ENCODE measurements around the gene AHDC1.

AHDC1 gene

GRCh38 chr1:27598295-27598687 lies 5.7 kb downstream of the AHDC1 start:
- peak; percentile 37 to 73 for DNase-seq

GRCh38 chr1:27597516-27598294 lies 6.2 kb downstream of the AHDC1 start:
- DNase-seq: peak in 1 of 2 experiments; percentile 37

GRCh38 chr1:27596986-27597385 lies 7.0 kb downstream of the AHDC1 start:
- no peak for DNase-seq

GRCh38 chr1:27596261-27596660 lies 7.7 kb downstream of the AHDC1 start:
- DNase-seq: no peak

GRCh38 chr1:27595597-27595996 lies 8.3 kb downstream of the AHDC1 start:
- no peak for DNase-seq

- DNase-seq: no peak
Observed at GRCh38 chr1:27594564-27595510, 9.1 kb downstream of the AHDC1 start.

- peak; percentile 38 to 78 for DNase-seq
Observed at GRCh38 chr1:27593678-27594563, 10.0 kb downstream of the AHDC1 start.

GRCh38 chr1:27592931-27593677 lies 10.8 kb downstream of the AHDC1 start:
- peak; percentile 23 to 34 for DNase-seq

- DNase-seq: peak; percentile 25 to 54
Observed at GRCh38 chr1:27592232-27592930, 11.6 kb downstream of the AHDC1 start.

GRCh38 chr1:27591622-27592021 lies 12.3 kb downstream of the AHDC1 start:
- no peak for DNase-seq

- no peak for DNase-seq
Observed at GRCh38 chr1:27590917-27591508, 12.9 kb downstream of the AHDC1 start.

GRCh38 chr1:27589841-27590426 lies 14.0 kb downstream of the AHDC1 start:
- no peak for DNase-seq

- DNase-seq: no peak
Observed at GRCh38 chr1:27589441-27589840, 14.5 kb downstream of the AHDC1 start.

- DNase-seq: no peak
Observed at GRCh38 chr1:27588256-27589232, 15.4 kb downstream of the AHDC1 start.

GRCh38 chr1:27585684-27586083 lies 18.3 kb downstream of the AHDC1 start:
- no peak for DNase-seq

GRCh38 chr1:27584453-27584852 lies 19.5 kb downstream of the AHDC1 start:
- DNase-seq: no peak

- DNase-seq: no peak
Observed at GRCh38 chr1:27583479-27583878, 20.5 kb downstream of the AHDC1 start.

- no peak for DNase-seq
Observed at GRCh38 chr1:27581823-27582243, 22.1 kb downstream of the AHDC1 start.

- peak; percentile 35 to 70 for DNase-seq
Observed at GRCh38 chr1:27577504-27578188, 26.3 kb downstream of the AHDC1 start.
